Regular cardiac myocyte (primary cell): ENCODE results near the gene ZNF646. TPM values are rescaled to one million over a fixed set of nuclear protein-coding genes. Genes with fewer than 3 reads are reported as not detected.

Experiments used
- total RNA-seq: library from RNA; depleted of rRNA; stranded (reverse); fragments of >200 nt; gene quantifications from 2 replicates; pipeline ENCODE4 v1.2.3, GENCODE V29; 2014

The ZNF646 gene, protein sequence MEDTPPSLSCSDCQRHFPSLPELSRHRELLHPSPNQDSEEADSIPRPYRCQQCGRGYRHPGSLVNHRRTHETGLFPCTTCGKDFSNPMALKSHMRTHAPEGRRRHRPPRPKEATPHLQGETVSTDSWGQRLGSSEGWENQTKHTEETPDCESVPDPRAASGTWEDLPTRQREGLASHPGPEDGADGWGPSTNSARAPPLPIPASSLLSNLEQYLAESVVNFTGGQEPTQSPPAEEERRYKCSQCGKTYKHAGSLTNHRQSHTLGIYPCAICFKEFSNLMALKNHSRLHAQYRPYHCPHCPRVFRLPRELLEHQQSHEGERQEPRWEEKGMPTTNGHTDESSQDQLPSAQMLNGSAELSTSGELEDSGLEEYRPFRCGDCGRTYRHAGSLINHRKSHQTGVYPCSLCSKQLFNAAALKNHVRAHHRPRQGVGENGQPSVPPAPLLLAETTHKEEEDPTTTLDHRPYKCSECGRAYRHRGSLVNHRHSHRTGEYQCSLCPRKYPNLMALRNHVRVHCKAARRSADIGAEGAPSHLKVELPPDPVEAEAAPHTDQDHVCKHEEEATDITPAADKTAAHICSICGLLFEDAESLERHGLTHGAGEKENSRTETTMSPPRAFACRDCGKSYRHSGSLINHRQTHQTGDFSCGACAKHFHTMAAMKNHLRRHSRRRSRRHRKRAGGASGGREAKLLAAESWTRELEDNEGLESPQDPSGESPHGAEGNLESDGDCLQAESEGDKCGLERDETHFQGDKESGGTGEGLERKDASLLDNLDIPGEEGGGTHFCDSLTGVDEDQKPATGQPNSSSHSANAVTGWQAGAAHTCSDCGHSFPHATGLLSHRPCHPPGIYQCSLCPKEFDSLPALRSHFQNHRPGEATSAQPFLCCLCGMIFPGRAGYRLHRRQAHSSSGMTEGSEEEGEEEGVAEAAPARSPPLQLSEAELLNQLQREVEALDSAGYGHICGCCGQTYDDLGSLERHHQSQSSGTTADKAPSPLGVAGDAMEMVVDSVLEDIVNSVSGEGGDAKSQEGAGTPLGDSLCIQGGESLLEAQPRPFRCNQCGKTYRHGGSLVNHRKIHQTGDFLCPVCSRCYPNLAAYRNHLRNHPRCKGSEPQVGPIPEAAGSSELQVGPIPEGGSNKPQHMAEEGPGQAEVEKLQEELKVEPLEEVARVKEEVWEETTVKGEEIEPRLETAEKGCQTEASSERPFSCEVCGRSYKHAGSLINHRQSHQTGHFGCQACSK (N-terminal part only)
- 12.7 and 14.6 TPM in 2 replicates for total RNA-seq

DNA sequence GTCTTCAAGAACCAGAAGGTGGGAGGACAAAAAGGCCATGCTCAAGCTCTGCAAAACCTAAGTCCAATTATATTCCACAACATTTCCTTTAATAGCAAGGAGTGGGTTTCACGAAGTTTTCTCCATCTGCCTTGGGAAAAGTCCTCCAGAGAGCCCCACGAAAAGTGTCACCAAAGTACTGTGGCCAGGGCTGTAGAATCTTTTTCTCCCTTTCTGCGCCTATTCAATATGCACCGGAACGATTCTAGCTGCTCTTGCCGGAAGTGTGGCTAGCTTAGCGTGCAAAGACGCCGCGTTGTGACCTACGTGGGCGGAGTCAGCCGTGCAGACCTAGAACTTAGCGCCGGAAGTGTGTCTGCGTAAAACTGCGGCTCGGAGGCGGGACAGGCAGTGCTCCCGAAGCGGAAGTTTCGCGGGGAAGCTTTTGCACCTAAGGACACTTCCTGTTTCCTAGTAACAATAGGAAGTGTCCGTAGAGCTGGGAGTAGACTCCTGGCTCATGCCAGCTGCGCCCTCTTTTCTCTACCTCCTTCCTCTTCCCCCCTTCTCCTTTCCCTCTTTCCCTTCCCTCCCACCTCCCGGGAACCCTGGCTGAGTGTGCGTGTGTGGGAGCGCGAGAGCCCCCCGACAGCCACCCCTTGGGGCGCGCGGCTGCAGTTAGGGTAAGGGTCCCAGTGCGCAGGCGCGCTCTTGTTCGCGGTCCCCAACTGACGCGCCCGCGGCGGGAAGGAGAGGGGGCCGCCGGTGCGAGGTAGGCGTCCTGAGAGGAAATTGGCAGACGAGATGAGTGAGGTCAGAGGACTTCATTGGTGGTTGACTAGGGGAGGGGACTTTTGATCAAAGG, at the start of gene ZNF646, which contains the start of gene ZNF668:
ZNF646 (plus strand) TSS at position 453 of the 844 bp plus-strand sequence. CDS start 1,903 bp downstream, outside the sequence.
ZNF668 (minus strand) TSS at position 271 of the 844 bp plus-strand sequence. CDS start 9,781 bp downstream, outside the sequence.

DNA sequence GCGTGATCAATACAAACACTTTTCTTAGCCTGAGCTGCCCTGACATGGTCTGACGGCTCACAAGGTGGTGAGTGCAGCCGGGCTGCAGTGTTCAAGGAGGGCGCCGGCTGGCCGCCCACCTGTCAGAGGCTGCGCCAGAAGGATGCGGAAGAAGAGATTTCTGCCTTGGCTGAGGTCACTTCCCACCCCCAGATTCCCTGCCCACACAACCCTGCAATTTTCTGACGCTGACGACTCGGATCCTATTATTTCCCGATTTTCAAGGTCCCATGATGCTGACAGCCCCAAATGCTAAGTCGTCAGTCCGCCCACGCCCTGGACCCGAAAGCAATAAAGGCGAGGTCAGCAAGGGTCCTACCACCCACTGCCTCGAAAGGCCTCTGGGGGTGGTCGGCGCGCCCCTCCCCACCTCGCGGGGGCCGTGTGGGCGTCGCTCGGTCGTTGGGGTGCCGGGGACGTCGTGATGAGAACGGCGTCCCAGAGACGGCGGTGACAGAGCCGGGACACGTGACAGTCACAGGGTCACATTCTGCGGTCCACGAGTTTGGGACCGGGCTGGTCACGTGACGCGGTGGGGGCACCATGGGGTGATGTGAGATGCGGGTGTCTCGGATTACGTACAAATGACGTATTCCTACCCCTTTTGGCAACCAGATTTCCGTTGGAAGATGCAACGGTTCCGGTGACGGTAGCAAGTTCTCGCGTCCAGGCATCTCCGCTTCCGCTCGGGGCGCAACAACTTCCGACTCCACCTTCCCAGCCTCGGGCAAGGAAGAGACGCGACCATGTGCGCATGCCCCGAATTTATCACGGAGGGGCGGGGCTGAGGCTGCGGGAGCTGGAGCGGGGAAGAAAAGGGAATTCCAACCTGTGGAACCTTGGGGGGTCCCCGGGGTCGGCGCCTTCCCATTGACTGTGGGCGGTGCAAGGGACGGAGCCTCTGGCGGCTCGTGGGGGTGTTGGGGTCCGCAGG, 41.2 kb upstream of the ZNF646 start, which contains the start of gene STX4:
STX4 (plus strand) TSS at position 823 of the 973 bp plus-strand sequence. CDS start 248 bp downstream, outside the sequence.

DNA sequence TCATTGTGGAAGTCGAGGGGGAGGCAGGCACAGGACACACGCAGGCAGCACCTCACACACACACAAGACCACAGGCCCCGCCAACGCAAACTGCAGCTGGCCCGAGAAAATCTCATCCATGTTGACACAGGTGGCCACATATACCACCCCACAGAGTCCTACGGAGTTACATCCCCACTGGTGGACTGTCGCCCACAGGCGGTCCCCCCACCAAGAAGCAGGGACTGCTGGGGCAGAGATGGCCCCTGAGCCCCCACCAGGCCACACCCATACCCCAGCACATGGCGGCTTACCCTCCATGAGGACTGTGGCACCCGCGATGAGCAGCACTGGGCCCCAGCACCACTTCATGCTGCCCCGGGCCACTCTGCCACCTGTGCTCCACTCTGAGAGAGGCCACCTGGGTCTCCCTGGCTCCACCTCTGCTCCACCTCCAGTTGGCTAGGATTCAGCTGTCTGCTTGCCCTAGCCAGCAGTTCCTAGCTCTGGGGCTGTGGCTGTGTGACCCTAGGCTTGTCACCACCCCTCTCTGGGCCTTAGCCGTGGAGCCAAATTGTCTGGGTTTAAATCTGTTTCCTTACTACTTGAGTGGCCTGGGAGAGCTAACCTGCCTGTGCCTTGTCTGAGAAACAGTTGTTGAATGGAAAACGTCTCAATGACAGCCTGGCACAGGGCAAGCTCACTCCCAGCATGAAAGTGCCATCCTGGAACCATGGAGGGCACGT, 14.4 kb downstream of the ZNF646 start, which contains the start of gene PRSS53:
PRSS53 (minus strand) TSS at position 485 of the 725 bp plus-strand sequence; CDS start at position 351, 134 bp downstream.

DNA sequence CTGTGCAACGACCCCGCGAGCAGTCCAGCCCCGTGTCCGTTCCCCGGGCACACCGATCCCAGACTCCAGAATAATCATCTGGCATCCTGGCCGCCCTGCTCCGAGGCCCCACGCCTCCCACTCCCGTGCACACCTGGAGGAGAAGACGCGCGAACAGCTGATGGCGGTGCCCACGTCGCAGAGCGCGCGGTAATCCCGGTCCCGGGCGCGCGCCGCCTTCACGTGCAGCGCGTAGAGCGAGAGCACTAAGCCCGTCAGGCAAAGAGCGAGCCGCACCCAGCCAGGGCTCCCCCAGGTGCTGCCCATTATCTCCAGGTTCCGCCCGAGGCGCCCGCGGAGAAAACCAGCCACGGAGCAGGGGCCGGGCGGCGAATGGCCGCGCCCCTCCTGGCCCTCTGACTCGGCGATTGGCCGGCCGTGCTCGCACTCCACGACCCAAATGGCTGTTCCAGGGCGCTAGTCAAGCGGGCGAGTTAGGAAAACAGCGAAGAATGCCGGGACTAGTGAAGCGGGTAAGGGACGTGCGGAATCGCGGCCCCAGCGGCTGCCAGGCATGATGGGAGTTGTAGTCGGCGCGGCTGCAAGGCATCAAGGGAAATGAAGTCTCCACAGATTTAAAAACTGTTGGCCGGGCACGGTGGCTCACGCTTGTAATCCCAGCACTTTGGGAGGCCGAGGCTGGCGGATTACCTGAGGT, 20.4 kb downstream of the ZNF646 start, which contains the start of gene VKORC1:
VKORC1 (minus strand) TSS at position 374 of the 697 bp plus-strand sequence; CDS start at position 306, 68 bp downstream.

DNA sequence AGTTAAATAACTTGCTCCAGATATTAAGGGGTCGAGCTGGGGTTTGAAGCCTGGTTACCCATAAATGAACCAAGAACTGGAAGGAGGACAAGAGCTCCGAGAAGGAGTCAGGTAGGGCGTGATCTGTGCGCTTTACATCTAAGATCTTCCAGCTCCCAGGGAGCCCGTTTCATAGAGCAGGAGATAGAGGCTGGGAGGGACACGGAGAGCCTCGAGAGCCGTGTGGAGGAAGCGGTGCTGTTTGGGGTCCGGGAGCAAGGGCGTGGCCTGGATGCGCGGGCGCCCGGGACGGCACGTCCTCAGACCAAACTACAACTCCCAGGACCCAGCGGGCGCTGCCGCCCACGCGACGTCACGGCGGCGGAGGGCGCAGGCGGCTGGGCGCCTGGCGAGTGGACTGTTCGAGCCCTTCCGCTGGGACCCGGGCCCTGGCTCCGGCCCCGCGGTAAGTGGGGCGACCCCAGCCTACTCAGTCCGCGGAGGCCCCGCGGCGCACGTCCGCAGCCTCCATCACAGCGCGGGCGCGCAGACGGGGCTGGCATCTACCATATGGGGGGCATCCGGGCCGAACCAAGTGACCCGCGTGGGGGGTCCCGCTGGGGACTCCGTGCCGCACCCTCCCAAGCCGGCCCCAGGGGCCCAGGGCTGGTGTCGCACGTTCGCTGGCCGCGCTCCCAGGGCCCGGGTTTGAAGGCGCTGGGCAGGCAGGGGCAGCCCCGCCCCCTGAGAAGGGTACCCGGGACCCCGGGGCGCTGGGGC, 34.0 kb downstream of the ZNF646 start, which contains the start of gene BCKDK:
BCKDK (plus strand) TSS at position 352 of the 759 bp plus-strand sequence. CDS start 838 bp downstream, outside the sequence.

DNA sequence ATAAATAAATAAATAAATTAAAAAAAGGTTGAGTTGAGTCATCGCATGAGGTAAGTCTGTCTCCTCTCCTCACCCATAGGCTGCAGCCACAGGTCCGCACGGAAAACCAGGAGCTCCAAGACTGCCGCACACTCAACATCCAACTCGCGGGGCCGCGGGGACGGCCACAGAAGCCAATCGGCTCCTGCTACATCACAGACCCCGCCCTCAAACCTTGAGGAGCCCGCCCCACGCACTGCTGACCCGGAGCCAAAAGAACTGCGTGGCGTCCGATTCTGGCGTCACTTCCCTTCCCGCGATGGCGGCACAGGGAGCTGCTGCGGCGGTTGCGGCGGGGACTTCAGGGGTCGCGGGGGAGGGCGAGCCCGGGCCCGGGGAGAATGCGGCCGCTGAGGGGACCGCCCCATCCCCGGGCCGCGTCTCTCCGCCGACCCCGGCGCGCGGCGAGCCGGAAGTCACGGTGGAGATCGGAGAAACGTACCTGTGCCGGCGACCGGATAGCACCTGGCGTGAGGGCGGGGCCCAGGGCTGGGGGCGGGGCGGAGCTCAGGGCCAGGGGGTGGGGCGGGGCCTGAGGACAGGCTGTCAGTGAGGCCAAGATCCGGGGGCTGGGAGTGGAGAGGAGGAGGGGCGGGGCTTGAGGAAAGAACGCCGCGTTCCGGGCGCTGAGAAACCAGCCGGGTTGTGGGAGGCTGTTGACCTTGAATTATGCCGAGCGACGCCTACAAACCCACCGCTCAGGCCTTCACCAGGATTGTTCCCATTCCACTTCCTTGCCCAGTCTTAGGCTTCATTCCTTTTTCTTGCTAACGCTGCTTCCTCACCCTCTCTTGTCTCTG, 43.4 kb downstream of the ZNF646 start, which contains the start of gene KAT8:
KAT8 (plus strand) TSS at position 281 of the 839 bp plus-strand sequence; CDS start at position 299, 18 bp downstream.

Other genes starting within 250 kb of the ZNF646 start
- 28.5 and 51.0 TPM in 2 replicates for gene BCL7C, start 180.3 kb upstream of the ZNF646 start, total RNA-seq
- gene CTF1, start 177.8 kb upstream of the ZNF646 start, total RNA-seq: 1.2 and 1.7 TPM in 2 replicates
- 13.5 and 17.1 TPM in 2 replicates for gene FBXL19, start 150.8 kb upstream of the ZNF646 start, total RNA-seq
- gene ORAI3, start 125.4 kb upstream of the ZNF646 start, total RNA-seq: 21.9 and 50.5 TPM in 2 replicates
- gene SETD1A, start 116.7 kb upstream of the ZNF646 start, total RNA-seq: 0.96 and 1.4 TPM in 2 replicates
- 12.8 and 17.5 TPM in 2 replicates for gene HSD3B7, start 89.2 kb upstream of the ZNF646 start, total RNA-seq
- 0.19 and 0.28 TPM in 2 replicates for gene STX1B, start 63.8 kb upstream of the ZNF646 start, total RNA-seq
- gene STX4, start 40.9 kb upstream of the ZNF646 start, total RNA-seq: 17.8 and 19.6 TPM in 2 replicates
- 6.2 and 10.9 TPM in 2 replicates for gene ZNF668, start 182 bp upstream of the ZNF646 start, total RNA-seq
- gene PRSS53, start 14.5 kb downstream of the ZNF646 start, total RNA-seq: 1.9 and 5.4 TPM in 2 replicates
- gene VKORC1, start 20.4 kb downstream of the ZNF646 start, total RNA-seq: 134 and 306 TPM in 2 replicates
- gene BCKDK, start 34.0 kb downstream of the ZNF646 start, total RNA-seq: 18.0 and 24.2 TPM in 2 replicates
- 29.7 and 35.2 TPM in 2 replicates for gene KAT8, start 43.2 kb downstream of the ZNF646 start, total RNA-seq
- not detected in 2 replicates for gene PRSS8, start 61.3 kb downstream of the ZNF646 start, total RNA-seq
- 0.38 and 0.85 TPM in 2 replicates for gene PRSS36, start 75.6 kb downstream of the ZNF646 start, total RNA-seq
- 37.8 and 90.7 TPM in 2 replicates for gene FUS, start 105.7 kb downstream of the ZNF646 start, total RNA-seq
- 26.2 and 40.5 TPM in 2 replicates for gene PYCARD, start 128.3 kb downstream of the ZNF646 start, total RNA-seq
- gene TRIM72, start 139.7 kb downstream of the ZNF646 start, total RNA-seq: under 0.01 TPM in 1 of 2 replicates, not detected in the other
- not detected in 2 replicates for gene PYDC1, start 142.7 kb downstream of the ZNF646 start, total RNA-seq
- under 0.01 TPM in 1 of 2 replicates, not detected in the other for gene ITGAM, start 185.6 kb downstream of the ZNF646 start, total RNA-seq